A549 (cell line): ENCODE results near the gene OSBPL8. TPM values are rescaled to one million over a fixed set of nuclear protein-coding genes. Genes with fewer than 3 reads are reported as not detected.

Source experiments
- ATAC-seq, 2 experiments: fragments of 200-7000 bp in 1 of 2; fragments of >200 bp in 1 of 2; cut with Nextera tagmentation in 1 of 2; cut with Tn5 transposase in 1 of 2; 3 replicates each; pipeline versions ENCODE4 v1.8.0 to v1.9.1; 2018 to 2020; ENCODE audit warnings: mild to moderate bottlenecking in 1 of 2, moderate library complexity in 1 of 2
- CTCF ChIA-PET: fragments of 300-600 bp; sonication (Branson Sonifier 250); formaldehyde crosslinking; extraction: SDS; loops from one replicate; lab custom pipeline; 2021; ENCODE audit warnings: antibody characterized with exemption, inconsistent platforms; lab: Yijun Ruan, JAX
- POLR2A ChIA-PET: fragments of 350-600 bp; formaldehyde crosslinking; extraction: SDS; loops from one replicate; lab custom pipeline; 2021; ENCODE audit warnings: antibody characterized with exemption, inconsistent platforms; lab: Yijun Ruan, JAX
- DNase-seq, 2 experiments: peaks; one replicate each; pipeline versions ENCODE4 v3.0.0 to v3.0.0-alpha.2; 2011 to 2016; ENCODE audit warnings: low read depth in 1 of 2, low spot score in 1 of 2
- FAIRE-seq: peaks from 2 replicates; lab custom pipeline; 2011; peaks lifted over from hg19 to GRCh38; lab: Jason Lieb, UNC
- H3K27ac ChIP-seq, 2 experiments: fragments of >200 bp; sonication (Bioruptor Twin); formaldehyde crosslinking; 3 replicates each; pipeline ENCODE4 v1.5.1; 2016 to 2017
- H3K4me1 ChIP-seq: fragments of >200 bp; sonication (Bioruptor Twin); formaldehyde crosslinking; 3 replicates; pipeline ENCODE4 v1.6.1; 2016
- H3K4me2 ChIP-seq: fragments of >200 bp; sonication (Bioruptor Twin); formaldehyde crosslinking; 3 replicates; pipeline ENCODE4 v1.6.1; 2016
- H3K4me3 ChIP-seq: fragments of >200 bp; sonication (Bioruptor Twin); formaldehyde crosslinking; 3 replicates; pipeline ENCODE4 v1.5.1; 2016
- H3K9me3 ChIP-seq: fragments of >200 bp; sonication (Bioruptor Twin); formaldehyde crosslinking; 3 replicates; pipeline ENCODE4 v1.6.1; 2016
- BHLHE40 ChIP-seq: IDR thresholded peaks from 2 replicates; pipeline ENCODE4 v1.6.1; 2012; ENCODE audit warnings: low read depth, low read length, inconsistent platforms
- CBX8 ChIP-seq: fragments of 200-600 bp; sonication (generic); IDR thresholded peaks from 2 replicates; pipeline ENCODE4 v1.6.1; 2016
- CHD2 ChIP-seq: fragments of 150-350 bp; IDR thresholded peaks from 2 replicates; pipeline ENCODE4 v1.6.1; 2014; ENCODE audit warnings: low read length; ENCODE audit not compliant: partially characterized antibody
- CHD4 ChIP-seq: fragments of 200-600 bp; sonication (generic); IDR thresholded peaks from 2 replicates; pipeline ENCODE4 v1.6.1; 2016; ENCODE audit warnings: antibody characterized with exemption, mild to moderate bottlenecking, borderline replicate concordance
- E2F6 ChIP-seq: IDR thresholded peaks from 2 replicates; pipeline ENCODE4 v1.6.1; 2012; ENCODE audit warnings: low read depth, borderline replicate concordance
- EHF ChIP-seq: fragments of 250-450 bp; sonication (Bioruptor Pico); IDR thresholded peaks from 2 replicates; pipeline ENCODE4 v1.5.0; 2020; ENCODE audit warnings: mild to moderate bottlenecking
- EP300 ChIP-seq, 2 experiments: fragments of >200 bp; sonication (Bioruptor Twin); formaldehyde crosslinking; IDR thresholded peaks; 2 replicates in 1 of 2; 3 replicates in 1 of 2; pipeline ENCODE4 v1.6.1; 2016 to 2017
- ESRRA ChIP-seq: fragments of 150-350 bp; IDR thresholded peaks from 2 replicates; pipeline ENCODE4 v1.6.1; 2014; ENCODE audit warnings: mild to moderate bottlenecking, low read length, borderline replicate concordance
- FOXS1 ChIP-seq: fragments of 250-450 bp; sonication (Bioruptor Pico); IDR thresholded peaks from 2 replicates; pipeline ENCODE4 v1.5.0; 2020; ENCODE audit warnings: mild to moderate bottlenecking, moderate library complexity
- HDAC2 ChIP-seq: fragments of 200-600 bp; sonication (generic); IDR thresholded peaks from 2 replicates; pipeline ENCODE4 v1.6.1; 2016
- HOXA7 ChIP-seq: fragments of 250-450 bp; sonication (Bioruptor Pico); IDR thresholded peaks from 2 replicates; pipeline ENCODE4 v1.5.0; 2020; ENCODE audit warnings: mild to moderate bottlenecking, moderate library complexity
- HOXB5 ChIP-seq: fragments of 250-450 bp; sonication (Bioruptor Pico); IDR thresholded peaks from 2 replicates; pipeline ENCODE4 v1.5.0; 2020; ENCODE audit warnings: mild to moderate bottlenecking, moderate library complexity
- MAFK ChIP-seq: fragments of 450-650 bp; IDR thresholded peaks from 2 replicates; pipeline ENCODE4 v1.6.1; 2014; ENCODE audit not compliant: partially characterized antibody
- MAX ChIP-seq: IDR thresholded peaks from 2 replicates; pipeline ENCODE4 v1.6.1; 2012
- MYC ChIP-seq: IDR thresholded peaks from 2 replicates; pipeline ENCODE4 v1.6.1; 2012; ENCODE audit warnings: mild to moderate bottlenecking, inconsistent platforms, low read length, improper control_type of control experiment, borderline replicate concordance
- NFE2L2 ChIP-seq: fragments of 150-350 bp; conservative IDR thresholded peaks from 2 replicates; pipeline ENCODE4 v1.6.1; 2014; ENCODE audit warnings: low read length
- NR3C1 ChIP-seq: fragments of >200 bp; sonication (Bioruptor Twin); formaldehyde crosslinking; IDR thresholded peaks from 3 replicates; pipeline ENCODE4 v1.6.1; 2017
- POLR2AphosphoS2 ChIP-seq: conservative IDR thresholded peaks from 2 replicates; pipeline ENCODE4 v1.6.1; 2012; ENCODE audit warnings: low read length, improper control_type of control experiment, inconsistent platforms
- RAD21 ChIP-seq, 2 experiments: fragments of >200 bp in 1 of 2; sonication (Bioruptor Twin) in 1 of 2; formaldehyde crosslinking in 1 of 2; IDR thresholded peaks in 1 of 2; conservative IDR thresholded peaks in 1 of 2; 2 replicates in 1 of 2; 3 replicates in 1 of 2; pipeline ENCODE4 v1.6.1; 2012 to 2018; ENCODE audit warnings: inconsistent platforms in 1 of 2
- RARB ChIP-seq: fragments of 250-450 bp; sonication (Bioruptor Pico); IDR thresholded peaks from 2 replicates; pipeline ENCODE4 v1.8.0; 2021; ENCODE audit warnings: mild to moderate bottlenecking, moderate library complexity
- TP53 ChIP-seq: fragments of 250-450 bp; sonication (Bioruptor Pico); IDR thresholded peaks from 2 replicates; pipeline ENCODE4 v1.5.0; 2021; ENCODE audit warnings: mild to moderate bottlenecking, moderate library complexity
- ZSCAN20 ChIP-seq: fragments of 250-450 bp; sonication (Bioruptor Pico); IDR thresholded peaks from 2 replicates; pipeline ENCODE4 v1.8.0; 2022; ENCODE audit warnings: mild to moderate bottlenecking, moderate library complexity
- WGBS: methylation state at CpG from one replicate; pipeline ENCODE4 v1.1.6; 2017; ENCODE audit errors: missing lambda C conversion rate; 5-methylcytosine and 5-hydroxymethylcytosine counted together
- polyA plus RNA-seq, 4 experiments: library from polyadenylated mRNA; depleted of rRNA in 3 of 4; stranded (reverse); fragments of >200 nt; fragmentation: RNase III in 1 of 4; extraction: RNeasy Plus Mini Kit Qiagen cat#74134 plus additional on column Dnase treatment in 1 of 4; gene quantifications; 2 replicates in 3 of 4; 3 replicates in 1 of 4; pipeline ENCODE4 v1.2.3, GENCODE V29; 2011 to 2017
- TF ChIP-seq, protein P1 (sequence below): IDR thresholded peaks from 2 replicates; pipeline ENCODE4 v1.6.1; 2012

Gene OSBPL8
- polyA plus RNA-seq, 2 of the 4 experiments (the other 2 are of a cell fraction), result 15.4 to 43.2 TPM

GRCh38 chr12:76421046-76421445 is 138.5 kb downstream of the OSBPL8 start:
- Histone ChIP-seq H3K4me3 (no peak overlapping the region), H3K4me1 (no peaks in the 10 kb centered on the region), H3K4me2 (no peak overlapping the region), H3K9me3 (peaks cover 22% of the 10 kb centered on the region), H3K27ac (no peak overlapping the region)
- DNase-seq (no peak), FAIRE-seq (peak; percentile 13), ATAC-seq (no peak)
- ChIA-PET POLR2A (no interaction called here), CTCF (interaction anchor here (0.6 to 0.7 kb wide), 2 partner anchors 34 to 73 kb away, joined by 3 read pairs; no protein-coding TSS in a partner anchor)
- WGBS, result 80% methylated on average over 2 of the region's 2 CpGs
- TF ChIP-seq NR3C1, result no peak

DNA sequence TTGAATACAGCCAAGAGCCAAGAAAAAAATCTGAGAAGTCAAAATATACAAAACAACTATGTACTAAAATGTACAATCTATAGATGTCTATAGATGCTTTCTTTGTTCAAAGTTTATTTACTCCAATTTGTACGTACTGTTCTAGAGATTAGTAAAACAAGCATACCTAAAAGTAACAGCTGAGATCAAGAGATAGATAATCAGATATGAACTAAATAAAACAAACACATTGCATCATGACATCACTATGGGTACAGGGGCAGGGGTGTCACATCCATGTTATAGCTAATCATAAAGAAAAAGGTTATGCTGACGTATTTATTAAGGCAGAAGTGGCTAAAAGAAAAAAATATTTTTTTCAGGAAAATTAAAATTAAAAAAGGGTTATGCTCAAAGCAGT is 139.3 kb downstream of the OSBPL8 start:
- no peak overlapping the region for H3K4me3 ChIP-seq
- H3K9me3 ChIP-seq, result peaks cover 13% of the 10 kb centered on the region
- WGBS, result 83% methylated on average over 2 of the region's 2 CpGs
- no peak overlapping the region for H3K27ac ChIP-seq
- DNase-seq (no peak), FAIRE-seq (no peak), ATAC-seq (no peak)
- POLR2A ChIA-PET, result no interaction called here
- CTCF ChIA-PET, result interaction anchor here (0.7 kb wide), 1 partner anchor 35 kb away, joined by 3 read pairs; no protein-coding TSS in a partner anchor
- H3K4me2 ChIP-seq, result no peak overlapping the region
- H3K4me1 ChIP-seq, result no peaks in the 10 kb centered on the region
- TF ChIP-seq EHF (CRISPR knock-in tag), result no peak
- TF ChIP-seq CHD4, result no peak
- TF ChIP-seq ESRRA, result no peak
- TF ChIP-seq HOXB5 (CRISPR knock-in tag), result no peak
- TF ChIP-seq CHD2, result no peak
- TF ChIP-seq TP53, result no peak
- TF ChIP-seq ZSCAN20 (CRISPR knock-in tag), result no peak
- TF ChIP-seq BHLHE40, result no peak
- TF ChIP-seq RAD21 (conservative IDR thresholded peaks at IDR 0.05 in 1 of 2, IDR thresholded peaks at IDR 0.05 in 1 of 2), result no peak
- TF ChIP-seq FOXS1, result no peak
- no peak for TF ChIP-seq HDAC2
- TF ChIP-seq E2F6, result no peak

- no peak for ATAC-seq
- H3K9me3 ChIP-seq, result no peaks in the 10 kb centered on the region
- no peak overlapping the region for H3K4me2 ChIP-seq
- CTCF ChIA-PET, result interaction anchor here (1.3 kb wide), 1 partner anchor 38 kb away, joined by 4 read pairs; no protein-coding TSS in a partner anchor
- no peak overlapping the region for H3K4me3 ChIP-seq
- no peak for FAIRE-seq
- H3K27ac ChIP-seq, result no peak overlapping the region
- POLR2A ChIA-PET, result no interaction called here
- H3K4me1 ChIP-seq, result no peaks in the 10 kb centered on the region
- DNase-seq, result no peak
- TF ChIP-seq POLR2AphosphoS2 (no peak), CBX8 (no peak), RARB (no peak), RAD21 (conservative IDR thresholded peaks at IDR 0.05 in 1 of 2, IDR thresholded peaks at IDR 0.05 in 1 of 2) (no peak), NFE2L2 (no peak), MAFK (no peak), MYC (no peak), ESRRA (no peak), HOXA7 (CRISPR knock-in tag) (no peak)
- TF ChIP-seq, protein P1, sequence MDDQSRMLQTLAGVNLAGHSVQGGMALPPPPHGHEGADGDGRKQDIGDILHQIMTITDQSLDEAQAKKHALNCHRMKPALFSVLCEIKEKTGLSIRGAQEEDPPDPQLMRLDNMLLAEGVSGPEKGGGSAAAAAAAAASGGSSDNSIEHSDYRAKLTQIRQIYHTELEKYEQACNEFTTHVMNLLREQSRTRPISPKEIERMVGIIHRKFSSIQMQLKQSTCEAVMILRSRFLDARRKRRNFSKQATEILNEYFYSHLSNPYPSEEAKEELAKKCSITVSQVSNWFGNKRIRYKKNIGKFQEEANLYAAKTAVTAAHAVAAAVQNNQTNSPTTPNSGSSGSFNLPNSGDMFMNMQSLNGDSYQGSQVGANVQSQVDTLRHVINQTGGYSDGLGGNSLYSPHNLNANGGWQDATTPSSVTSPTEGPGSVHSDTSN, result no peak
These were observed 142.5 kb downstream of the OSBPL8 start for GRCh38 chr12:76417116-76417515.

GRCh38 chr12:76413121-76413520 is 146.4 kb downstream of the OSBPL8 start:
- no peak for ATAC-seq
- H3K4me1 ChIP-seq, result no peaks in the 10 kb centered on the region

More at GRCh38 chr12:76413121-76413520, 146.4 kb downstream of the OSBPL8 start:
- DNase-seq (no peak), FAIRE-seq (no peak)
- no peak for TF ChIP-seq EP300 (IDR thresholded peaks at IDR 0.05)
- TF ChIP-seq MAX, result no peak
- POLR2A ChIA-PET, result no interaction called here
- WGBS, result 82% methylated on average over 4 of the region's 4 CpGs
- Histone ChIP-seq H3K27ac (no peak overlapping the region), H3K4me2 (no peak overlapping the region), H3K9me3 (no peaks in the 10 kb centered on the region), H3K4me3 (no peak overlapping the region)
- CTCF ChIA-PET, result no interaction called here
